NCI-H2196 treated with DMSO at 0.1 percent for 48 hours (cell line): ENCODE measurements around the gene RAD18.

Experiments
- DNase-seq: peaks from one replicate; lab custom pipeline; 2025; ENCODE audit not compliant: unreplicated experiment; lab: John Stamatoyannopoulos, UW

Gene RAD18, protein sequence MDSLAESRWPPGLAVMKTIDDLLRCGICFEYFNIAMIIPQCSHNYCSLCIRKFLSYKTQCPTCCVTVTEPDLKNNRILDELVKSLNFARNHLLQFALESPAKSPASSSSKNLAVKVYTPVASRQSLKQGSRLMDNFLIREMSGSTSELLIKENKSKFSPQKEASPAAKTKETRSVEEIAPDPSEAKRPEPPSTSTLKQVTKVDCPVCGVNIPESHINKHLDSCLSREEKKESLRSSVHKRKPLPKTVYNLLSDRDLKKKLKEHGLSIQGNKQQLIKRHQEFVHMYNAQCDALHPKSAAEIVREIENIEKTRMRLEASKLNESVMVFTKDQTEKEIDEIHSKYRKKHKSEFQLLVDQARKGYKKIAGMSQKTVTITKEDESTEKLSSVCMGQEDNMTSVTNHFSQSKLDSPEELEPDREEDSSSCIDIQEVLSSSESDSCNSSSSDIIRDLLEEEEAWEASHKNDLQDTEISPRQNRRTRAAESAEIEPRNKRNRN

DNA sequence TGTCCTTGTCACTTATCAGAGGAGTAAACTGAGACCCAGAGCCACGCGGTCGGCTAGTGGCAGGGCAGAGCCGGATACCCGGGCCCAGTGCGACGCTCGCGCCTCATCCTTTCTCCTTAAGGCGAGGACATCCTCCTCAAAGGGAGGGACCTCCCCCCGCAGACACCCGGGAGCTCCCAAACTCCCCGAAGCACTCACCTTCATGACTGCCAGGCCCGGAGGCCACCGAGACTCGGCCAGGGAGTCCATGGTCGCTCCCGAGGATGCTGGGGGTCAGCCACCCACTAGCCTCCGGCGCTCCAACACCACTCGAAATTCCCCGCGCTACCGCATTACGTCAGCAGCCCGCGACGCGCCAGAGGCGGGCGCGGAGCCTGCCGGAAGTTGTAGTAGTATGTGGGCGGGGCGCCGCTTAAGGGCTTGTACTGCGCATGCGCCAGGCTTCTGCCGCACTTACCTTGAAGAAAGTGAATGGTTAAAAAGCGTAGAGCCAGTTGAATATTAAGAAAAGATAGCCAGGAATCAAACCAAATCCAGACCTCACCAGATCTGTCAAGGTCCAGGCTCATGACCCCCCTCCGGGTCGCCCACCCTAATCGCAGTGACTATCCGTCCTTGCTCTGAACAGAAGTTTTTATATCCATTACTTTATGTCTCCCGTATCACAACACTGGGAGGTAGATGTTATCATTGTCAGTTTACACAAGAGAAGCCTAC, at the start of gene RAD18:
RAD18 (minus strand) TSS at position 336 of the 717 bp plus-strand sequence; CDS start at position 249, 87 bp downstream.
- DNase-seq: peak; percentile 42

DNA sequence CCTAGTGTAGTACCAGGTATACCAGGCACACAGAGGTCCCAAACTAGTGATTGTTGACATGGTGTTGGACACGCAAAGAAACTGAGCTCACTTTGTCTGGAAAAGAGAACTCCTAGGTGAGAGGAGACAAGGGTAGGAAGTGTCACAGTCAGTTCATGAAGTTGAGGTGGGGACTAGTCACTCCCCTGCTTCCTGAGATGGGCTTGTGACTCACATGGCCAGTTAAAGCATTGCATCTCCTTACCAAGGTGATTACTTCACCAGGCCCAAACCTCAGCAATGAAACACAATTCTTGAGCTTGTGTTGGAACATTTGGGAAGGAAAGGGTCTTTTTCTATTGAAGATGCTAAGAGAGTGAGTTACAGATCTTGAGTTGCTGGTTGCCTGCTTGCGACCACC, 49.2 kb upstream of the RAD18 start:
- DNase-seq: no peak

DNA sequence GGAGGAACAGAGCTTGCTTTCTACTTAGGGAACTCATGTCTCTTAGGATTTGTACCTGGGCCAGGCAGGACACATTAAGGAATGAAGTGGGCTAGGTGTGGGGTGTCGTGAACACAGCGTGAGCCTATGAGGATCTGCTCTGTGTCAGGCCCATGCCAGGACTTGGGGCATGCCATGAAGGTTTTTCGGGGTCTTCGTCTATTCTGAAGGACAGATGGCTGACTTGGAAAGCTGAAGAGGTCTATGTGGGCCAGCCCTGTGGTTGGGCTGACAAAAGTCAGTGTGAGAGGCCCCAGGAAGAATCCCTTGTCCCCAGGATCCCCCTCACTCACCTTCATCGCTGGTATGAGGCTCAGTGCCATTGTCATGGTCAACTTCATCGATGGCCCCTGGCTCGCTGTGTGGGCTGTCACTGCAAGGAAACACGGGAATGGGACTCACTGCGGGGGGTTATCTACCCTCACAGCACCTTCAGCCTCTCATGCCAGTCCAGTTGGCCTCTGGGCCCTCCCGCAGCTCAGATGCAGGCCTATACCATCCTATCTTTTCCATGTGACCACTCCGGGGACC, 46.8 kb upstream of the RAD18 start:
- no peak for DNase-seq

DNA sequence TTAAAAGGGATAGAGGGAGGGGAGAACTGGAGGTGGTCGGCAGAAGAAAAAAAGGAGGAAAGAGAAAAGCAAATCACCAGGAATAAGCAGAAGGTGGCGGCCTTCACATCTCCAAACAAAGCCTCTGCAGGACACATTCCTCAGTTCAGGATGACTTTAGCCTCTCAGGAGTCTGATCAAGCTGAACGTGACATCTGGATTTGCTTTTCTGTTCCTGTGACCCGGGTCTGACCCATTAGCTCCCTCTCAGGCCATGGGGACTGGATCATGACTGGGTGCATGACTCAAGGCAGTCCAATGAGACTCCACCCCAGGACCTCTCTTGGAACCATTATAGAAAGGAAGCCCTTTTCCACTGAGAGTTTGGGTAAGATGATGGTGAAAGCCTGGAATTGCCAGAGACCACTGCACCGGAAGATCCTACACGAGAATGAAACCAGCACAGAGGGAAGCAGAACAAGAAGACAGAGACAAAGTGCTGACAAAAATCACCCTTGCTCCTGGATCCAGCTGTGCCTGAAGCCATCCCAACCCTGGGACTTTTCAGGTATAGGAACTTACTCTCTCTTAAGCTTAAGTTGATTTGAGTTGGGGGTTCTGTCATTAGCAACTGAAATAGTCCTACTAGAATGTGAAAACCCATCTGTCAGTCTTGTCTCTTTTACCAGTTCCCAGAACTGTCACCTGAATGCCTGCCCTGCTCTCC, 45.4 kb upstream of the RAD18 start:
- DNase-seq: no peak

DNA sequence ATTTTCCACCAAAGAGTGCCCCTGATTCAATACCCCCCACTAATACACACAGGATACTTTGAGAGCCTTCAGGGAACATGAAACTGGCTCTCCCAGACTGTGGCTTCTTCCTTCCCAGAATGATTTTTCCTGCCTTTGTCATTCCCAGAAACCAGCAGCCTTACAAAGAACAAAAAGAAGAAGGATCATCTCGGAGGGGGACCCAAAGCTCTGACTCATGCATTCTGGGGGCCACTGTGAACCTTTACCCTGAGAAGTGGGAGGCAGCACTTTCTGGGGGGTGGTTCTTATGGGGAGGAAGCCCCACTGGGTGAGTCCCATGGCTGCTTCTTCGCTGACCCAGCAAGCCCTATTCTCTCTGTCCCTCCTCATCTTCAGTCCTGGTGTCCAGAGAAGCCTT, 44.7 kb upstream of the RAD18 start:
- no peak for DNase-seq

DNA sequence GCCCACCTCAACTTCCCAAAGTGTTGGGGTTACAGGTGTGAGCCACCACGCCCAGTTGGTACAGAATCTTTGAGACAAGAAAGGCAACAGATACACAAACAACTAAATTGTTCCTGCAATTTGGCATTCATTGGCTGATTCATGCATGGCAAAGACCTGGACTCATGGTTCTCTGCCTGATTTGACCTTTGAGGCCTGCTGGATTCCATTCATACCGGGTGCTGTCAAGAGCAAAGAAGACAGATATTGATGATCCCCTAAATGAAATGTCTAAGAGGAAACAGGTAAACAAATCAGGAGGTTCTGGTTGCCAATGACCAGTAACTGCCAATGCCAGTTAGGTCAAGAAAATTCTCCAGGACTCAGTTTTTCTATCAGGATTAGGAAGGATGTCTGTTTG, 43.9 kb upstream of the RAD18 start:
- DNase-seq: no peak

DNA sequence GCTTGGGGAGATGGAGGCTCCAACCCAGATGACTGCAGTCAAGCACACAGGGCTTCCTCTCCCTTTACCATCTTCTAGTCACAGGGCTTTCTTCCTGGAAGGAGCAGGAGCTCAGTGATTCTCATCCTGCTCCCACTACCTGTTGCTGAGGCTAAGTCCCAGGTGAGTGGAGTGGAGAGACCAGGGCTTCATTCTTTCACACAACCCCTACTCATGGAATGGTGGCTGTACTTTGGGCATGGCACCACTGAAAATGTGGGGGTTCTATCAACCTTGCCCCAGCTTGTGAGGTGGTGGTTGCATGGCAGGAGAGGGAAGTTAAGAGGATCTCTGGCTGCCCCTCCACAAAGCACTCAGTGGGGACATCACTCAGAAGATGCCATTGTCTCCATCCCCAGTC, 36.8 kb upstream of the RAD18 start:
- no peak for DNase-seq

DNA sequence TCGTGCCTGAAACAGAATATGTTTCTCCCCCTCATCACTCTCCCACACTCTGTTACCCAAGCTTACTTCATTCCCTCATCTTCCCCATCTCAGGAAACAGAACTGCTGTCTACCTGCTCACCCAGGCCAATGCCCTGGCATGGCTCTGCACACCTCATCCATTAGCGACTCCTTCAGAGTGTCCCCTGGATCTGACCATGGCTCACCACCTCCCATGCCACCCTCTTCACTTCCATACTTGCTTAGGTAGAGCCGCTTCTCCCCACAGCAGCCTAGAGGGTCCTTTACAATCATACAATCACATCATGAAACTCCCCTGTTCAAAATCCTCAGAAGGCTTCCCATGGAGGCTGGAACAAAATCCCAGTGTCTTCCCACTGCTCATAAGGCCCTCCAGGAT, 33.9 kb upstream of the RAD18 start:
- no peak for DNase-seq

DNA sequence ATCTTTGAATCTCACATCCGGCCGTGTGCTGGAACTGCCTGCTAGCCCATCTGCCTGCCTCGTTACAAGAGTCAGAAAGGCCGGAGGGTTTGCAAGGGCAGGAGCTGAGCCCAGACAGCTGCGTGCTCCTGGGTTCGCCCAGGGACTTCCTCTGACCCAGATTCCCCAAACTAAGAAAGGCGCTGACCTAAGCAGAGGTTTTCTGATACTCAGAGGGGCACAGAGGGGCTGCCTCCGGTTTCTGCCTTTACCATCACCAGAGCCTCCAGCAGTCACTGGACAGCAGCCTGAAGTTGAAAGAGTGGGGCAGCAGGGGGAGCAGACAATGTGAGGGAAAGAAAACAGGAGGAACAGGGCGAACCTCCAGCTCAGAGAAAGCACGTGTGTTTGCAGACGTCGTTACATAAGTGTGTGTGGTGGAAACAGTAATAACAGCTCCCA, 33.4 kb upstream of the RAD18 start:
- no peak for DNase-seq

DNA sequence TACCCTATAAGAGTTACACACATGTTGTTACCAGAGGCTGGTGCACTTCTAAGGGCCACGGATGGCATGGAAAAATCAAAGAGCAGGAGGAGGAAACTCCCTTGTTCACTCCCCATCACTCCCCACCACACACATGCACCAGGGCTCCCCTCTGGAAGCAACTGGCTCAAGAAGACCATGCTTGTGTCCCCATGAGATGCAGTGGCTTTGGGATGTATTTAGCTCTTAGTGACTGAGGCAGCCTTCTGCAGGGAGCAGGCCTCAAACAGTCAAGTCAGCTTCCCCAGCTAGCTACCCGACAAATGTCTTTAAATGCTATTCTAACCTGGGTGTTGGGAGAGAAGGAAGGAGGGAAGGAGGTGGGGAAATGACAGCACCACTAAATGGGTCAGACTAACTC, 32.9 kb upstream of the RAD18 start:
- DNase-seq: no peak

DNA sequence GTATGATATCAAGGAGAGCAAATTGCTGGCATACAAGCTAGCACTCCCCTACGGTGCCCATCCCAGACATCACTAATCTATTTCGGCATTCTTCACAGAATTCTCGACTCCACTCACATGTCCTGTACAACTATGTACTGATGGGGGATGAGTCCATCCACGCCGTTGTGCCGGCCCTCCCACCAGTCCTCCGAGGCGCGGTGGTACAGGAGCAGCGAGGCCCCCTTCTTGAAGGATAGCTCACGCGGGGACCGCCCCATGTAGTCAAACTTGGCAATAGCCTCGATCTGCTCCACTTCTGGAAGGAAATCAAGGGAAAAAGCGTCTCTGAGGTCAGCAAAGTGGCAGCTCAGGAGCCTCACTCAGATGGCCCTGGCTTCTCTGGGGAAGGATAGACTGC, 31.0 kb upstream of the RAD18 start:
- no peak for DNase-seq

DNA sequence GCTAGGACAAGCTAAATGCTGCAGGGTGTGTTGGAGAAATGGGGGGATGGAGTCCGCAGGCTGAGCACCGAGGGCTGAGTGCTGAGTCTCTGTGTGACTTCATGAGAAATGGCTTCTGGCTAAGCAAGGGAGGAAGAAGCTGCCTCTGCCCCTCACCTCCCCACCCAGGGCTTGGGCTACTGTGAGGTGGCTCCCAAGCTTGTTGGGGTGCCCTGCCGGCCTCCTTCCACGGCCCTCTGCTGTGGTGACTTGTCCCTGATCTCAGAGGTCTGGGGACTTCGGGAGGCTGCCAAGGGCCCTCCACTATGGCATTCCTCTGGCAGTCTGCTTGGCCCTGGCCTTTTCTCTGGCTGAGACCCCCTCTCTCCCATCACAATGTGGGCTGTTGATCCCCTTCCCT, 30.1 kb upstream of the RAD18 start:
- DNase-seq: no peak

DNA sequence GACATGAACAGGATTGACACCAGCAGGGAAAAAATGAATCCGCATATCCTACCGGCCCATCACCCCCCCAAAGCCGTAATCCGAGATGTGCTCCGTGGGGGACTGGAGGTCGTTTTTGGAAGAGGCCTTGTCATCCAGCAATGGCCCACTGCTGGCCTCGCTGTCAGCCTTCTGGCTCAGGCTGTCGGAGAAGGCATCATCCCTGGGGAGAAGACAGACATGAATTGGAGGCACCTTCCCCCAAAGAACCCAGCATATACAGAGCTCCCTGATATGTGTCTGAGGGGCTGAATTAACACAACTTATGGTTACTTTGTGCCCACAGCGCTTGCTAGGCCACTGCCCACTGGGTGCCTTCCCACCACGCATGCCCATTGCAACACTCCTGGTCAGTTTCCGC, 29.6 kb upstream of the RAD18 start:
- DNase-seq: no peak

DNA sequence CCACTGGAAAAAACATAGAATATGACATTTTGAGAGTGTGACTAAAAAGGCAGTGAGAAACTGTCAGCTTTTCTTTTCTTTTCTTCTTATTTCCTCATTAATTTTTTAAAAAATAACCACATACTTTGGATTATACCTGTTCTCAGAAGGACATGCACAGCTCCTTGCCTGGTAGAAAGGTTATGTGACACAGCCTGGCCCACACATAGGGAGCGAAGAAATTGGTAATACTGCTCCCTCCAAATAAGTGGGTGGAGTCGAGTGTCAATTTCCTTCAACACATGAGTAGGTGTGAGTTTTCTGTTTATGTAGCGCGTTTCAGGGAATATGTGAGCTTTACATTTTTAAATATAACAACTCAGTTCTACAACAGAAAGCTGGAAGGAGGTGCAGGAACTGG, 28.9 kb upstream of the RAD18 start:
- no peak for DNase-seq

DNA sequence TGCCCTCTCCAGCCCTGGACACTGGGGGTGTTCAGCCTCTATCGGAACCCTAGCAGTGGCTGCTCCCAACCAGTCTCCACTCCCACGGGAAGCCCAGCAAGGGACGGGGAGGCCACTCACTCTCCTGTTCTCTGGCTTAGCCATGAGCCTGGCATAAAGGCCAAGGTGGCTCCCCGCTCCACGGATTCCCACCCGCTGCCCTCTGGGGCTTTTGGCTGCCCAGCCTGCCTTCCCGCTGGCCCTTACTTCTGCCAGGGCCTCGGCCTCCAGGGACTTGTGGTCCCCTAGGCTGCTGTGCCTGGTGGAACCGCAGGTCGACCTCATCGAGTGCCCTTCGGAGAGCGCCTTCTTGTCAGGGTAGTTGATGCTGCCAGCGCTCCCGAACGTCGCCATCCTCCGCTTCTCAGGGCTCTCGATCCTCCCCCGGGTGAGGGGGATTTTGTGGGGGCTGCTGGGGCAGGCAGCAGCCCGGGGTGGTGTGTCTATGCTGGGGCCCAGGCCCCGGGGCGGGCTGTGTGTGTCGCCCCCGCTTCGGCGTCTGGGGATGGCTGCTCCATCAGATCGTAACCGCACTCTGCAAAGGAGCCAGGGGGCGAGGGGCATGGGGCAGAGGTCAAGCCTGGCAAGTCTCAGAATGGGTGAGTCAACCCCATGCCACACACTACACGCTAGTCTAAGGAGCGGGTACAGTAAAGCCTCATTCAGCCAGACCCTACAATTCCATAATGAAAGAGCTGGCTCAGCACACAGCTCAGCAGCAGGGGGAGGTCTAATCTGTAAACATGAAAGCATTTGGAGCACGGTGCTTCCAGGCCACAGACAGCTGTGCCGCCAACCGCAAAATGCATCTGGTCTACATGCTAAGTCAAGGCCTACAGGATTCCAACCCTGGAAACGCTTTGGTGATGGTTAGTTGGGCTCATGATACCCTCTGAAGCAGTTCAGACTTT, 27.3 kb upstream of the RAD18 start:
- DNase-seq: no peak

DNA sequence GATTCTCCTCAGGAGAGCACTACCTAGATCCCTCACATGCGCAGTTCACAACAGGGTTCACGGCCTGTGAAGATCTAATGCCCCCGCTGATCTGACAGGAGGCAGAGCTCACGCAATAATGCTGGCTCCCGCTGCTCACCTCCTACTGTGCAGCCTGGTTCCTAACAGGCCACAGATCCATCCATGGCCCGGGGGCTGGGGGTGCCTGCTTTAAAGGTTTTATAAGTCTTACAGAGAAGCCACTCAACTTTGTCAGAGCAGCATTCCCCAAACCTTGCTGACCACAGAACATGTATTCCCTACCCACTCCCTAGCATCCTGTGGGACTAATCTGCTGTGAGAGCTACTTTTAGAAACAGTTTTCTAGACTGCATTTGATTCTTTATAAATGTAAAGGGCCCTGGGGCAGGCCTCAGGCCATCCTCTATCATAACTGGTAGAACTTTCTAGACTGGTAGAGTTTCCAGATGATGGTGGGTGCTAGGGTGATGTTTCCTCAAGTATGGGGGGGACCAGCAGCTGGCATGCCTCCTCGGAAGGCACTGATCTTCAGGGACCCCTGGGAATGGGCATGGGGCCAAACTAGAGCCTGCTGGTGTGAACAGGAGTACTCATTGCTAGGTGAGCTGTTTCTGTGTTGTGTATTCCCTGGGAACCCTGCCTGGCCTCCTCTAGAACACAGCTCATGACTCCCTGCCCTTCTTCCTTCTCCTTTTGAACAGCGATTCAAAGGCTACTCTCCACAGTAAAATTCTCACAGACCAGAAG, 25.7 kb upstream of the RAD18 start:
- no peak for DNase-seq

DNA sequence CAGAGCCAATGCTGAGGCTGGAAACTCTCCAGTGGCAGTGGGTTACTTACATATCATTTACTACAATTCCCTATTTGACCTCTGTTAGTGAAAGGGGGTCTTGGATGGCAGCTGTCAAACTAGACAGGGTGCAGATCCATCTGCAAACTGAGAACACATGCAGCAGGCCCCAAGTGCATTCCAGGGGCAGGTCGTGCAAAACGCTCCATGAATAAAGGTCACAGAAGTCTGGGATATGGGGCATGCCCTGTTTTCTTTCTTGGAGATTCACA, 25.0 kb upstream of the RAD18 start:
- no peak for DNase-seq

DNA sequence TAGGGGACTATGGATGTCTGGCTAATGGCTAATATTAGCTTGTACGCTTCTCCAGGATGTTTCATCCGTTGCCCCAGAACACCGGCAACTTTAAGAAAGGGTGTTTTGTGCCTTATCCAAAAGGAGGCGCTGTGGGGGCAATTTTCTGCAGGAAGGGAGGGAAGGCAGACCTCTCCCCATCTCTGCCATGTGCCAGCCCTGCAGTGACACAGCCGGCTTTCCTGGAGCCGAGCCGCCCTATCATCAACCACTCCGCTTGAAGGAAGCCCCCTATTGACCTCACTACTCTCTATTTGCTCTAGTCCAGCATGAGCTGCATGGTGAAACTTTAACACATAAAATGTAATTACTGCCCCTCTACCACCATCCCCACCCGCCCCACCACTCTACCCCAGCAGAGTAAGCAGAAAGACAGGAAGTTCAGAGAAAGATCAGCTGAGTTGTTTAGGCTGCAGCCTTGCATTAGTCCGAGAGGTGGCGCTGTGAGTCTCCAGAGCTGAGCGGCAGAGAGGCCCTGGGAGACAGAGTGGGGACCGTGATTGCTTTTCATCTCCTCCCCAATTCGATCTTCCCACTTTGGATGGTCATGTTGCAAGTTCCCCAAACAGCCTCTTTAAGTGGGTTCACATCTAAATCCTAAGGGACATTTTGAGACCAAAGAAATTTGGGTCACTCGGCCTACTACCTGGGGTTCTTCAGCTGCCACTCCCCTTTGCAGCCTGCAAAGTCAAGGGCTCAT, 24.5 kb upstream of the RAD18 start:
- peak; percentile 24 for DNase-seq

DNA sequence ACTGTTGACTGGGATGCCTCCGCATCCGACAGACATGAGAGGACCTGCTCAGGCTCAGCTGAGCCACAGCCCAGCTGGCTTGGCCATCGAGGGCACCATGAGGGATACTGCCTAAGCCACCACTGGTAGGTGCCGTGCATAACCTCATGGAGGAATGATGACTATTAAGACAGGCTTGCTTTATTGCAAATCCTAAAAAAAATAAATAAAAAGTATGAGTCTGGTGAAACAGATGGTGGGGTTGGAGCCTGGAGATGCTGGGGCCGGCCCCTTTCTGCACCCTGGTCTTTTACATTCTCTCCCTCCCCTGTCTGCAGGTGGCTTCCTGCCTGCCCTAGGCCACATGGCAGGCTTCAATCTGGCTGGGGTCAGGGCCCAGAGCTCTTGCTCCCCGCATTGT, 24.0 kb upstream of the RAD18 start:
- DNase-seq: no peak
